H1 (cell line): ENCODE data around the gene RASSF5.

ENCODE experiments used
- CHD1 ChIP-seq: IDR thresholded peaks from 2 replicates; pipeline ENCODE4 v1.6.1; 2012; ENCODE audit warnings: low read depth, low read length, improper control_type of control experiment
- CREB1 ChIP-seq: IDR thresholded peaks from 2 replicates; pipeline ENCODE4 v1.6.1; 2012; ENCODE audit warnings: inconsistent platforms
- EP300 ChIP-seq, 2 experiments: IDR thresholded peaks; 1 replicate in 1 of 2; 2 replicates in 1 of 2; pipeline ENCODE4 v1.6.1; 2011 to 2012; ENCODE audit warnings: low read depth in 2 of 2, low read length in 2 of 2, mild to moderate bottlenecking in 2 of 2, borderline replicate concordance in 1 of 2, inconsistent platforms in 1 of 2, moderate library complexity in 1 of 2
- HDAC6 ChIP-seq: IDR thresholded peaks from one replicate; pipeline ENCODE4 v1.7.1; 2012; ENCODE audit warnings: low read depth, mild to moderate bottlenecking, inconsistent platforms, low read length, moderate library complexity
- KDM5A ChIP-seq: fragments of 200-600 bp; IDR thresholded peaks from 2 replicates; pipeline ENCODE4 v1.7.1; 2012; ENCODE audit warnings: mild to moderate bottlenecking, low read length, inconsistent platforms, mixed read lengths
- RFX5 ChIP-seq: IDR thresholded peaks from 2 replicates; pipeline ENCODE4 v1.6.1; 2011; ENCODE audit warnings: low read depth, low read length, improper control_type of control experiment, borderline replicate concordance
- SP1 ChIP-seq: IDR thresholded peaks from 2 replicates; pipeline ENCODE4 v1.6.1; 2011; ENCODE audit warnings: low read depth, low read length
- SP2 ChIP-seq: IDR thresholded peaks from 2 replicates; pipeline ENCODE4 v1.6.1; 2012; ENCODE audit warnings: mild to moderate bottlenecking, low read length, inconsistent platforms
- TF ChIP-seq, protein P1 (sequence below), 3 experiments: IDR thresholded peaks; 1 replicate in 2 of 3; 2 replicates in 1 of 3; pipeline versions ENCODE4 v1.5.1 to v1.6.1; 2011; ENCODE audit warnings: low read length in 3 of 3, mild to moderate bottlenecking in 3 of 3, inconsistent platforms in 2 of 3, low read depth in 1 of 3, moderate library complexity in 1 of 3; ENCODE audit not compliant: insufficient read depth in 1 of 3; ENCODE audit errors: control extremely low read depth in 1 of 3

GRCh38 chr1:206495011-206495461, 12.3 kb upstream of the RASSF5 start:
- no peak for TF ChIP-seq RFX5
- TF ChIP-seq HDAC6: no peak
- no peak for TF ChIP-seq KDM5A
- TF ChIP-seq, protein P1, sequence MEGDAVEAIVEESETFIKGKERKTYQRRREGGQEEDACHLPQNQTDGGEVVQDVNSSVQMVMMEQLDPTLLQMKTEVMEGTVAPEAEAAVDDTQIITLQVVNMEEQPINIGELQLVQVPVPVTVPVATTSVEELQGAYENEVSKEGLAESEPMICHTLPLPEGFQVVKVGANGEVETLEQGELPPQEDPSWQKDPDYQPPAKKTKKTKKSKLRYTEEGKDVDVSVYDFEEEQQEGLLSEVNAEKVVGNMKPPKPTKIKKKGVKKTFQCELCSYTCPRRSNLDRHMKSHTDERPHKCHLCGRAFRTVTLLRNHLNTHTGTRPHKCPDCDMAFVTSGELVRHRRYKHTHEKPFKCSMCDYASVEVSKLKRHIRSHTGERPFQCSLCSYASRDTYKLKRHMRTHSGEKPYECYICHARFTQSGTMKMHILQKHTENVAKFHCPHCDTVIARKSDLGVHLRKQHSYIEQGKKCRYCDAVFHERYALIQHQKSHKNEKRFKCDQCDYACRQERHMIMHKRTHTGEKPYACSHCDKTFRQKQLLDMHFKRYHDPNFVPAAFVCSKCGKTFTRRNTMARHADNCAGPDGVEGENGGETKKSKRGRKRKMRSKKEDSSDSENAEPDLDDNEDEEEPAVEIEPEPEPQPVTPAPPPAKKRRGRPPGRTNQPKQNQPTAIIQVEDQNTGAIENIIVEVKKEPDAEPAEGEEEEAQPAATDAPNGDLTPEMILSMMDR (IDR thresholded peaks at IDR 0.05; ENCODE audit: control extremely low read depth in 1 of 3, insufficient read depth in 1 of 3, low read depth in 1 of 3, low read length in 3 of 3): no peak
- no peak for TF ChIP-seq CHD1
- TF ChIP-seq SP2: no peak
- no peak for TF ChIP-seq SP1
- no peak for TF ChIP-seq EP300 (IDR thresholded peaks at IDR 0.05; ENCODE audit: borderline replicate concordance in 1 of 2, low read depth in 2 of 2, low read length in 2 of 2)
- TF ChIP-seq CREB1: no peak
